ENCODE data around the gene ITPKC. TPM values are rescaled to one million over a fixed set of nuclear protein-coding genes. Genes with fewer than 3 reads are reported as not detected.

Gene ITPKC
- total and polyA plus RNA-seq, 2 of the 13 experiments (the other 11 are each of a cell fraction or from before 2014, with no cell fraction given) = 6.9 to 11.2 TPM

- TF ChIP-seq IRF1 (CRISPR knock-in tag; IDR thresholded peaks at IDR 0.05; ENCODE audit: low read depth) = no peak
- TF ChIP-seq GATAD2A (CRISPR knock-in tag; IDR thresholded peaks at IDR 0.05) = no peak
- no peak for TF ChIP-seq GMEB1 (CRISPR knock-in tag; IDR thresholded peaks at IDR 0.05; ENCODE audit: borderline replicate concordance)
- TF ChIP-seq ZHX2 (IDR thresholded peaks at IDR 0.05; ENCODE audit: low read depth) = no peak
- 0 out of 2 replicates have a peak, but pooled peaks have one; percentile 32 for TF ChIP-seq ZHX2 (CRISPR knock-in tag; IDR thresholded peaks at IDR 0.05; ENCODE audit: borderline replicate concordance)
- 0 out of 2 replicates have a peak, but pooled peaks have one; percentile 23 for TF ChIP-seq ZNF275 (CRISPR knock-in tag; IDR thresholded peaks at IDR 0.05; ENCODE audit: borderline replicate concordance)
- TF ChIP-seq SIN3A (IDR thresholded peaks at IDR 0.05; ENCODE audit: borderline replicate concordance, low read depth, low read length) = 0 out of 2 replicates have a peak, but pooled peaks have one; percentile 12
- TF ChIP-seq AGO2 (optimal IDR thresholded peaks at IDR 0.05; ENCODE audit: low read depth, low read length) = peak; percentile 26
- no peak for TF ChIP-seq ZIK1 (CRISPR knock-in tag; IDR thresholded peaks at IDR 0.05; ENCODE audit: borderline replicate concordance, low read depth)
- TF ChIP-seq POLR2AphosphoS5 (IDR thresholded peaks at IDR 0.05; ENCODE audit: low read depth, low read length) = peak; percentile 46
- no peak for TF ChIP-seq NCOA1 (CRISPR knock-in tag; IDR thresholded peaks at IDR 0.05)
- TF ChIP-seq RARA (CRISPR knock-in tag; IDR thresholded peaks at IDR 0.05) = no peak; the same call in 1 of the 2 replicates
- TF ChIP-seq ZNF34 (CRISPR knock-in tag; IDR thresholded peaks at IDR 0.05; ENCODE audit: borderline replicate concordance) = no peak
- no peak for TF ChIP-seq KAT2B (IDR thresholded peaks at IDR 0.05; ENCODE audit: borderline replicate concordance, low read depth, low read length)
- TF ChIP-seq ZNF777 (CRISPR knock-in tag; IDR thresholded peaks at IDR 0.05) = peak; percentile 63
- TF ChIP-seq SRY (CRISPR knock-in tag; IDR thresholded peaks at IDR 0.05) = no peak
- TF ChIP-seq ZNF792 (CRISPR knock-in tag; IDR thresholded peaks at IDR 0.05) = no peak
- TF ChIP-seq STAT5B (CRISPR knock-in tag; IDR thresholded peaks at IDR 0.05) = no peak
- peak; percentile 11; the same call in 1 of the 2 replicates for TF ChIP-seq POGK (CRISPR knock-in tag; conservative IDR thresholded peaks at IDR 0.05)
Observed at GRCh38 chr19:40717325-40717879, 490 bp downstream of the ITPKC start (continued).

Measured in HepG2 (cell line).